HG03558 (cell line): ENCODE results near the gene PACS1.
"Not testable (repeated sequence)": the region's sequence is repeated elsewhere in the genome, so short reads cannot be mapped to it uniquely, and the experiment has no call there.

Source experiments
- ATAC-seq: cut with Tn5 transposase; IDR thresholded peaks from one replicate; pipeline ENCODE4 v1.9.1; 2021; ENCODE audit warnings: moderate number of reproducible peaks; ENCODE audit not compliant: unreplicated experiment; ENCODE audit errors: extremely low read depth

PACS1 gene

GRCh38 chr11:66069715-66070603, at the start of gene PACS1:
Gene PACS1 (plus strand): TSS chr11:66070272. CDS start chr11:66070487, 215 bp downstream.
- ATAC-seq, result no peak

GRCh38 chr11:66020618-66021357, 49.3 kb upstream of the PACS1 start:
- no peak for ATAC-seq

- no peak for ATAC-seq
Measured at GRCh38 chr11:66022401-66023185, 47.5 kb upstream of the PACS1 start.

- ATAC-seq, result not testable (repeated sequence)
Measured at GRCh38 chr11:66023186-66023440, 47.0 kb upstream of the PACS1 start.

GRCh38 chr11:66026017-66026529, 44.0 kb upstream of the PACS1 start, which contains the start of gene CATSPER1:
Gene CATSPER1 (minus strand): TSS chr11:66026479. CDS start chr11:66026379, 100 bp downstream.
- no peak for ATAC-seq

GRCh38 chr11:66032957-66033735, 36.9 kb upstream of the PACS1 start:
- no peak for ATAC-seq

- ATAC-seq, result no peak
Measured at GRCh38 chr11:66035653-66036333, 34.3 kb upstream of the PACS1 start.

- ATAC-seq, result no peak
Measured at GRCh38 chr11:66036334-66036710, 33.8 kb upstream of the PACS1 start.

GRCh38 chr11:66037327-66037726, 32.7 kb upstream of the PACS1 start:
- no peak for ATAC-seq

GRCh38 chr11:66039765-66040164, 30.3 kb upstream of the PACS1 start:
- no peak for ATAC-seq

- no peak for ATAC-seq
Measured at GRCh38 chr11:66042227-66042995, 27.7 kb upstream of the PACS1 start.

- no peak for ATAC-seq
Measured at GRCh38 chr11:66042996-66043906, 26.8 kb upstream of the PACS1 start.

- ATAC-seq, result no peak
Measured at GRCh38 chr11:66044757-66045156, 25.3 kb upstream of the PACS1 start.

- ATAC-seq, result no peak
Measured at GRCh38 chr11:66045177-66045639, 24.9 kb upstream of the PACS1 start.

GRCh38 chr11:66046901-66047300, 23.2 kb upstream of the PACS1 start:
- no peak for ATAC-seq

- ATAC-seq, result no peak
Measured at GRCh38 chr11:66047541-66048365, 22.3 kb upstream of the PACS1 start.
